ENCODE results near the gene RHOF. TPM values are rescaled to one million over a fixed set of nuclear protein-coding genes. Genes with fewer than 3 reads are reported as not detected.
"Not testable (repeated sequence)": the region's sequence is repeated elsewhere in the genome, so short reads cannot be mapped to it uniquely, and the experiment has no call there.

RHOF gene
- total and polyA plus RNA-seq, 4 donors: 15.1 to 34.7 (median 24.8) TPM

DNA sequence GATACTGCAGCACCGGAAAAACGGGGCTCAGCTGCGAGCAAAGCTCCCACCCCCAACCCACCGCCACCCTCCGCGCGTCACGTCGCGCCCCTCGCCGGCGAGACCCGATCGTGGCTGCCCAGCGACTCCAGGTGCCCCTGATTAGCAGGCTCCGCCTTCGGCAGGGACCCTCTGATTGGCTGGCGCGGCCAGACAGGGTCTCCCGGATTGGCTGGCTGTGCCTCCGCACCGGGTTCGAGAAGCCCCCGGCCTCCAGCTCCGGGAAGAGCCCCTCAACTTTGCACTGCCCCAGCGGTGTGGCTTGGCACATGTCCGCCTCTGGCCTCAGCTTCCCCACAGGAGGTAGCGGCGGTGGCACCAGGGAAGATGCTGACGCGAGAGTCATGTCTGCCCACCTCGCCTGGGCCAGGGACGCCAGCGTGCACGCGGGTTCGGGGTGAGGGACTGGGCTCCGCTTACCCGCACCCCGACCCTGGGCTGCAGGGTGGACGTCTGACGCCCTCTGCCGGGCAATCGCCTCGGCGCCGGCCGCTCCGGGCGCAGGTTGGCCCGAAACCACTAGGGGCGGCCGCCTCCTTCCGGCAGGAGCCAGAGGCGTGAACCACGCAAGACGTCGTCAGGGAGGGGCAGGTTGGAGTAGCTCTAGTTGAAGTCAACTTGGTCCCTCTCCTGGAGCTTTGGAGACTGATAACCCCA lies 498 bp upstream of the RHOF start:
- H3K4me1 ChIP-seq (ENCODE audit: control insufficient read depth in 5 of 5, insufficient read depth in 5 of 5, low read length in 5 of 5): peaks cover 2 to 51% (median 31%) of the 10 kb centered on the region in 5 donors
- H3K9me3 ChIP-seq (ENCODE audit: control insufficient read depth in 4 of 4, insufficient read depth in 3 of 4, low read length in 3 of 4): no peaks in the 10 kb centered on the region
- peak overlapping the region; percentile 33 for H3K4me3 ChIP-seq
- ATAC-seq (ENCODE audit: insufficient read depth, low FRiP score) (peak; percentile 75), DNase-seq (peak; percentile 92 to 95 (median 94))
- TF ChIP-seq, protein P1, sequence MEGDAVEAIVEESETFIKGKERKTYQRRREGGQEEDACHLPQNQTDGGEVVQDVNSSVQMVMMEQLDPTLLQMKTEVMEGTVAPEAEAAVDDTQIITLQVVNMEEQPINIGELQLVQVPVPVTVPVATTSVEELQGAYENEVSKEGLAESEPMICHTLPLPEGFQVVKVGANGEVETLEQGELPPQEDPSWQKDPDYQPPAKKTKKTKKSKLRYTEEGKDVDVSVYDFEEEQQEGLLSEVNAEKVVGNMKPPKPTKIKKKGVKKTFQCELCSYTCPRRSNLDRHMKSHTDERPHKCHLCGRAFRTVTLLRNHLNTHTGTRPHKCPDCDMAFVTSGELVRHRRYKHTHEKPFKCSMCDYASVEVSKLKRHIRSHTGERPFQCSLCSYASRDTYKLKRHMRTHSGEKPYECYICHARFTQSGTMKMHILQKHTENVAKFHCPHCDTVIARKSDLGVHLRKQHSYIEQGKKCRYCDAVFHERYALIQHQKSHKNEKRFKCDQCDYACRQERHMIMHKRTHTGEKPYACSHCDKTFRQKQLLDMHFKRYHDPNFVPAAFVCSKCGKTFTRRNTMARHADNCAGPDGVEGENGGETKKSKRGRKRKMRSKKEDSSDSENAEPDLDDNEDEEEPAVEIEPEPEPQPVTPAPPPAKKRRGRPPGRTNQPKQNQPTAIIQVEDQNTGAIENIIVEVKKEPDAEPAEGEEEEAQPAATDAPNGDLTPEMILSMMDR (IDR thresholded peaks at IDR 0.05; ENCODE audit: control extremely low read depth, extremely low read depth): peak; percentile 99
- H3K27ac ChIP-seq (ENCODE audit: low read depth in 1 of 2, low read length in 1 of 2): peak overlapping the region; percentile 77 to 80
- H3K36me3 ChIP-seq (ENCODE audit: control insufficient read depth in 4 of 4, insufficient read depth in 4 of 4, low read length in 4 of 4): peaks cover 0 to 13% (median 4%) of the 10 kb centered on the region in 4 donors
- H3K27me3 ChIP-seq (ENCODE audit: control insufficient read depth in 3 of 3, insufficient read depth in 3 of 3, low read length in 2 of 3): no peaks in the 10 kb centered on the region
- peak overlapping the region in 1 of 2 donors; percentile 49 for H3K9ac ChIP-seq (ENCODE audit: insufficient read depth in 1 of 2, low read length in 2 of 2)
- 1% methylated on average over 59 of the region's 59 CpGs for WGBS, 2 donors

DNA sequence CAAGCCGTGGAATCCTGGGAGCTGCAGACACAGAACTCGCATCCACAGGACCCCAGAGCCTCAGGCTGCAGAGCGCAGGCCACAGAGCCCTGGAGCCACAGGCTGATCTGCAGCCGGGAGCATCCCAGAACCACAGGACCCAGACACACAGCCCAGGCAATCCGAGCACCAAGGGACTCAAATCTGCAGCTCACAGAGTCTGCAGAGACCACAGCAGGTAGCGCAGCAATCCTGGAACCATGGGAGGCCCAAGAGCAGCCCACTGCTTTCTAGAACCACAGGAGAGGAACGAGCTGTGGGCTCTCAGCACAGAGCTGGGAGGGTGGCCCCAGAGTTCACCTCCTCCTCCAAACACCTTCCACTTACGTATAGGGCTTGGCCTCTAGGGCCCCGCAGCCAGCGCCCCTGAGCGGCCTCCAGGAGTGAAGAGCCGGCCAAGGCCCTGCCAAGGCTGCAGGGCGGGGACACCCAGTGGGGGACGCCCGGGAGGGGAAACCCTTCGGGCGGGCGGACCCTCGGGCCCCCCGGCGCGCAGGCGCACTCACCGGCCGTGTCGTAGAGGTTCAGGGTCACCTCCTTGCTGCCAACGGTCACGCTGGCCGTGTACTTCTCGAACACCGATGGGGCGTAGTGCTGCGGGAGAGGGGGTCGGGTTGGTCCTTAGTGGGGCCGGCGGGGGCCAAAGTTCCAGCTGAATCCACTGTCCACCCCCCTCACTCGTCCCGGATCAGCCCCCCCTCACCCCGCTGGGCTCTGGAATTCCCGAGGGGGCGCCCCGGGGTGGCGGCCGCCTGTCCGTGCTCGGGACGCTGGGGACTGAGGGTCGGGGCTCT lies 665 bp downstream of the RHOF start:
- Histone ChIP-seq H3K36me3 (ENCODE audit: control insufficient read depth in 4 of 4, insufficient read depth in 4 of 4, low read length in 4 of 4) (peaks cover 0 to 13% (median 4%) of the 10 kb centered on the region in 4 donors), H3K27ac (ENCODE audit: low read depth in 1 of 2, low read length in 1 of 2) (peak overlapping the region; percentile 69 to 71), H3K4me3 (peak overlapping the region; percentile 54), H3K9ac (ENCODE audit: insufficient read depth in 1 of 2, low read length in 2 of 2) (no peak overlapping the region), H3K4me1 (ENCODE audit: control insufficient read depth in 5 of 5, insufficient read depth in 5 of 5, low read length in 5 of 5) (peaks cover 0 to 39% (median 19%) of the 10 kb centered on the region in 5 donors), H3K9me3 (ENCODE audit: control insufficient read depth in 4 of 4, insufficient read depth in 3 of 4, low read length in 3 of 4) (no peaks in the 10 kb centered on the region), H3K27me3 (ENCODE audit: control insufficient read depth in 3 of 3, insufficient read depth in 3 of 3, low read length in 2 of 3) (no peaks in the 10 kb centered on the region)
- ATAC-seq (ENCODE audit: insufficient read depth, low FRiP score): no peak
- WGBS, 2 donors: 14 to 32% methylated on average over 43 to 48 of the region's 48 CpGs
- peak in 2 of 3 donors; percentile 32 to 59 for DNase-seq
- TF ChIP-seq, protein P1 (IDR thresholded peaks at IDR 0.05; ENCODE audit: control extremely low read depth, extremely low read depth): no peak

DNA sequence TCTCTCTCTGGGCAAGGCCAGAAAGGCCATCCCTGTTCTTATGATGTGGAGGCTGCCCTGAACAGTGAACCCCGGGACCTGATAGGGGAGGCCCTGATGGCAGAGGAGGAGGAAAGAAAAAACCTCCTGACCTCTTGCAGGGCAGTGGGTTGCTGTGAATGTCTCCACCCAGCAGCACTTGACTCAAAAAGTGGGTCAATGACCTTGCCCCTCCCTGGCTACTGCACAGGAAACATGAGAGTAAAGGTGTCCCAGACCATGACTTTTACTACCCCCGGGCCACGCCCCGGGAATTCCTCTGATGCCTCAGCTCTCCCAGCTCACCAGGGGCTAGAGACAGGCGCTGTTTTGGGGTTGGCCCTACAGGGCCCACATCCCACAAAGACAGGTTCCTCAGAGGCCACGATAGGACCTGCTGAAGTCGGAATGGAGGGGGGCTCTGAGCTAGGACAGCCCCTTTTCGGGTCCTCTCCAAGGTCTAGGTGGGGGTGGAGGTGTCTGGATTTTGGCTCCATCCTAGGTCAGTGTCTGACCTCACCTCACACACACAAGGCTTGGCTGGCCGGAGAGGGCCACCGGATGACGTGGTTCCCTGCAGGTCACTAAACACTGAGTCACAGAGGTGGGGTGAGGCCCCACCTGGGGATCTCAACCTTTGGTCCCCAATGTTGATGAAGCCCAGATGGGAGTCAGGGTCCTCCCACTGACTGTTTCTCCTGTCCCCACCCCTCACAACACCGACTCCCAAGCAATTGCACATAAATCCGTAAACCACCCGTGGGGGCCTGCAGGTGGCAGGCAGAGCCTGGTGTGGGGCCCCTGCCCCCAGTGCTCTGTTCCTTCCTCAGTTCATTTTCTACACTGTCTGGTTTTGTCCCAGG lies 1.6 kb downstream of the RHOF start:
- ATAC-seq (ENCODE audit: insufficient read depth, low FRiP score) (no peak), DNase-seq (no peak)
- H3K9me3 ChIP-seq (ENCODE audit: control insufficient read depth in 4 of 4, insufficient read depth in 3 of 4, low read length in 3 of 4): no peaks in the 10 kb centered on the region
- H3K27me3 ChIP-seq (ENCODE audit: control insufficient read depth in 3 of 3, insufficient read depth in 3 of 3, low read length in 2 of 3): no peaks in the 10 kb centered on the region
- no peak overlapping the region for H3K4me3 ChIP-seq
- TF ChIP-seq, protein P1 (IDR thresholded peaks at IDR 0.05; ENCODE audit: control extremely low read depth, extremely low read depth): no peak
- H3K27ac ChIP-seq (ENCODE audit: low read depth in 1 of 2, low read length in 1 of 2): peak overlapping the region in 1 of 2 donors; percentile 71
- H3K4me1 ChIP-seq (ENCODE audit: control insufficient read depth in 5 of 5, insufficient read depth in 5 of 5, low read length in 5 of 5): peaks cover 0 to 30% (median 12%) of the 10 kb centered on the region in 5 donors
- WGBS, 2 donors: 54 to 58% methylated on average over 14 of the region's 14 CpGs
- peaks cover 0 to 13% (median 4%) of the 10 kb centered on the region in 4 donors for H3K36me3 ChIP-seq (ENCODE audit: control insufficient read depth in 4 of 4, insufficient read depth in 4 of 4, low read length in 4 of 4)
- no peak overlapping the region for H3K9ac ChIP-seq (ENCODE audit: insufficient read depth in 1 of 2, low read length in 2 of 2)

DNA sequence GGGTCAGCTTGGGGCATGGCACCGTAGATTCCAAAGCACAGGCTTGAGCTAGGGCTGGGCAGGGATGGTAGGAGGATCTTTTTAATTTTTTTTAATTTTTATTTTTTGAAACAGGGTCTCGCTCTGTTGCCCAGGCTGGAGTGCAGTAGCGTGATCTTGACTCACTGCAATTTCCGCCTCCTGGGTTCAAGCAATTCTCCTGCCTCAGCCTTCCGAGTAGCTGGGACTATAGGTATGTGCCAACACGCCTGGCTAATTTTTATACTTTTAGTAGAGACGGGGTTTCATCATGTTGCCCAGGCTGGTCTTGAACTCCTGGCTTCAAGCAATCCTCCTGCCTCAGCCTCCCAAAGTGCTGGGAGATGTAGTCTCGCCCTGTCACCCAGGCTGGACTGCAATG lies 2.7 kb downstream of the RHOF start:
- H3K36me3 ChIP-seq (ENCODE audit: control insufficient read depth in 4 of 4, insufficient read depth in 4 of 4, low read length in 4 of 4); DNase-seq; H3K9ac ChIP-seq (ENCODE audit: insufficient read depth in 1 of 2, low read length in 2 of 2); H3K4me3 ChIP-seq; H3K9me3 ChIP-seq (ENCODE audit: control insufficient read depth in 4 of 4, insufficient read depth in 3 of 4, low read length in 3 of 4); H3K27me3 ChIP-seq (ENCODE audit: control insufficient read depth in 3 of 3, insufficient read depth in 3 of 3, low read length in 2 of 3); ATAC-seq (ENCODE audit: insufficient read depth, low FRiP score): not testable (repeated sequence)
- peaks cover 0 to 23% (median 9%) of the 10 kb centered on the region in 5 donors for H3K4me1 ChIP-seq (ENCODE audit: control insufficient read depth in 5 of 5, insufficient read depth in 5 of 5, low read length in 5 of 5)
- WGBS, 2 donors: 82 to 90% methylated on average over 8 of the region's 8 CpGs
- H3K27ac ChIP-seq (ENCODE audit: low read depth in 1 of 2, low read length in 1 of 2): peak overlapping the region in 1 of 2 donors; percentile 83
